Esophagus muscularis mucosa (tissue), 4 donors: Measurements from ENCODE around the gene LMOD1. TPM values are rescaled to one million over a fixed set of nuclear protein-coding genes. Genes with fewer than 3 reads are reported as not detected.

Experiments
- DNase-seq: peaks from one replicate; pipeline ENCODE4 v3.0.0-alpha.2; 2017; ENCODE audit errors: extremely low spot score
- H3K27ac ChIP-seq, 4 donors: fragments of 200-600 bp; sonication (generic); replicated peaks in 1 of 4; 1 replicate in 3 of 4; 2 replicates in 1 of 4; pipeline ENCODE4 v1.5.1; 2016 to 2019; ENCODE audit warnings: mild to moderate bottlenecking in 1 of 4
- H3K27me3 ChIP-seq, 4 donors: fragments of 200-600 bp; sonication (generic); one replicate each; pipeline versions ENCODE4 v1.5.1 to v1.6.0; 2016 to 2019
- H3K36me3 ChIP-seq, 4 donors: fragments of 200-600 bp; sonication (generic); one replicate each; pipeline ENCODE4 v1.5.1; 2016 to 2019
- H3K4me1 ChIP-seq, 4 donors: fragments of 200-600 bp; sonication (generic); one replicate each; pipeline ENCODE4 v1.5.1; 2016 to 2019
- H3K4me3 ChIP-seq, 4 donors: fragments of 200-600 bp; sonication (generic); 1 replicate in 2 of 4; 2 replicates in 2 of 4; pipeline ENCODE4 v1.5.1; 2016 to 2019; ENCODE audit warnings: mild to moderate bottlenecking in 4 of 4, moderate library complexity in 1 of 4
- H3K9me3 ChIP-seq, 4 donors: fragments of 200-600 bp; sonication (generic); 1 replicate in 3 of 4; 2 replicates in 1 of 4; pipeline ENCODE4 v1.5.1; 2016 to 2019
- CTCF ChIP-seq, 3 experiments: fragments of 200-600 bp in 2 of 3; fragments of 450-650 bp in 1 of 3; sonication (generic) in 2 of 3; IDR thresholded peaks; one replicate each; pipeline ENCODE4 v1.5.1; 2017 to 2019; ENCODE audit warnings: antibody characterized with exemption in 3 of 3, mild to moderate bottlenecking in 2 of 3, moderate library complexity in 1 of 3
- EP300 ChIP-seq: sonication (generic); formaldehyde crosslinking; IDR thresholded peaks from one replicate; pipeline ENCODE4 v1.6.1; 2017; ENCODE audit warnings: antibody characterized with exemption
- POLR2A ChIP-seq: fragments of 450-650 bp; IDR thresholded peaks from one replicate; pipeline ENCODE4 v1.6.1; 2017; ENCODE audit warnings: antibody characterized with exemption, moderate library complexity, mild to moderate bottlenecking, low read depth
- POLR2AphosphoS5 ChIP-seq, 2 donors: sonication (generic); formaldehyde crosslinking; IDR thresholded peaks; one replicate each; pipeline ENCODE4 v1.6.1; 2017; ENCODE audit warnings: antibody characterized with exemption in 2 of 2
- WGBS: methylation state at CpG from one replicate; pipeline ENCODE4 v1.1.5; 2018; 5-methylcytosine and 5-hydroxymethylcytosine counted together
- intact Hi-C: fragments of 100-400 bp; cut with DNase I; formaldehyde crosslinking; loops from one replicate; pipeline ENCODE4 v1.15.1; 2023
- total RNA-seq, 4 donors: library from RNA; depleted of rRNA; stranded (reverse); fragments of >200 nt; gene quantifications; one replicate each; pipeline versions ENCODE4 v1.1.0 to v1.2.1, GENCODE V29; 2016

The LMOD1 gene
- total RNA-seq, 4 donors from 2014 or later, result 1,021 to 1,618 (median 1,290) TPM

- Histone ChIP-seq H3K36me3 (peaks cover 0 to 53% (median 13%) of the 10 kb centered on the region in 4 donors), H3K27ac (peak overlapping the region; percentile 48 to 95 (median 86)), H3K4me3 (no peak overlapping the region), H3K27me3 (no peaks in the 10 kb centered on the region), H3K9me3 (no peaks in the 10 kb centered on the region), H3K4me1 (peaks cover 0 to 100% (median 97%) of the 10 kb centered on the region in 4 donors)
- intact Hi-C loops, result no loop called here
- DNase-seq, result no peak
- TF ChIP-seq POLR2A (no peak), CTCF (IDR thresholded peaks at IDR 0.05) (no peak), POLR2AphosphoS5 (IDR thresholded peaks at IDR 0.05) (no peak), EP300 (no peak)
- WGBS, result 52% methylated on average over 4 of the region's 4 CpGs
Measured at GRCh38 chr1:201930137-201930536, 16.2 kb downstream of the LMOD1 start.

GRCh38 chr1:201928266-201928665, 18.1 kb downstream of the LMOD1 start:
- no peak for DNase-seq
- Histone ChIP-seq H3K9me3 (no peaks in the 10 kb centered on the region), H3K27me3 (no peaks in the 10 kb centered on the region), H3K4me1 (peaks cover 0 to 100% (median 96%) of the 10 kb centered on the region in 4 donors), H3K4me3 (no peak overlapping the region), H3K27ac (peak overlapping the region; percentile 66 to 95 (median 86)), H3K36me3 (peaks cover 0 to 47% (median 17%) of the 10 kb centered on the region in 4 donors)
- intact Hi-C loops, result no loop called here
- WGBS, result 96% methylated on average over 3 of the region's 3 CpGs
- TF ChIP-seq POLR2A, result no peak
- peak in 1 of 2 donors; percentile 16 for TF ChIP-seq POLR2AphosphoS5 (IDR thresholded peaks at IDR 0.05)

- peak in 1 of 2 donors; percentile 39 for TF ChIP-seq POLR2AphosphoS5 (IDR thresholded peaks at IDR 0.05)
- TF ChIP-seq CTCF (IDR thresholded peaks at IDR 0.05), result no peak
- H3K36me3 ChIP-seq, result peaks cover 0 to 50% (median 20%) of the 10 kb centered on the region in 4 donors
- peak overlapping the region; percentile 66 to 95 (median 86) for H3K27ac ChIP-seq
- DNase-seq, result no peak
- intact Hi-C loops, result no loop called here
- H3K27me3 ChIP-seq, result no peaks in the 10 kb centered on the region
- H3K9me3 ChIP-seq, result no peaks in the 10 kb centered on the region
- WGBS, result 44% methylated on average over 5 of the region's 5 CpGs
- peaks cover 0 to 100% (median 96%) of the 10 kb centered on the region in 4 donors for H3K4me1 ChIP-seq
- no peak overlapping the region for H3K4me3 ChIP-seq
Measured at GRCh38 chr1:201925981-201926645, 20.2 kb downstream of the LMOD1 start.

- no peak for TF ChIP-seq CTCF (IDR thresholded peaks at IDR 0.05)
- TF ChIP-seq POLR2AphosphoS5 (IDR thresholded peaks at IDR 0.05), result no peak
- whole genome bisulfite sequencing, result 51% methylated on average over 2 of the region's 2 CpGs
- intact Hi-C loops, result no loop called here
- Histone ChIP-seq H3K27me3 (no peaks in the 10 kb centered on the region), H3K9me3 (no peaks in the 10 kb centered on the region), H3K4me1 (peaks cover 5 to 100% (median 96%) of the 10 kb centered on the region in 4 donors), H3K4me3 (no peak overlapping the region), H3K27ac (peak overlapping the region; percentile 66 to 95 (median 86)), H3K36me3 (peaks cover 0 to 50% (median 18%) of the 10 kb centered on the region in 4 donors)
- no peak for DNase-seq
Measured at GRCh38 chr1:201925301-201925567, 21.1 kb downstream of the LMOD1 start.

- Histone ChIP-seq H3K27me3 (no peaks in the 10 kb centered on the region), H3K27ac (peak overlapping the region; percentile 91 to 95 (median 94)), H3K4me1 (peaks cover 24 to 100% (median 96%) of the 10 kb centered on the region in 4 donors), H3K4me3 (no peak overlapping the region), H3K36me3 (peaks cover 0 to 28% (median 14%) of the 10 kb centered on the region in 4 donors), H3K9me3 (no peaks in the 10 kb centered on the region)
- TF ChIP-seq CTCF (IDR thresholded peaks at IDR 0.05), result no peak
- no peak for TF ChIP-seq EP300
- no peak for TF ChIP-seq POLR2A
- 79% methylated on average over 3 of the region's 3 CpGs for WGBS
- no peak for DNase-seq
- intact Hi-C loops, result no loop called here
Measured at GRCh38 chr1:201921952-201922558, 24.3 kb downstream of the LMOD1 start.
